Jurkat, Clone E6-1 (cell line): ENCODE measurements around the gene POU3F2.

Experiments used
- DNase-seq: peaks from one replicate; pipeline ENCODE4 v3.0.0-alpha.2; 2011; ENCODE audit warnings: low read depth, low spot score
- H3K4me3 ChIP-seq: 2 replicates; pipeline ENCODE4 v1.5.1; 2011; ENCODE audit warnings: mild to moderate bottlenecking, low read length, control low read depth, moderate library complexity

Gene POU3F2

GRCh38 chr6:98887650-98888049 is 53.3 kb downstream of the POU3F2 start:
- DNase-seq, result no peak
- H3K4me3 ChIP-seq, result no peak overlapping the region
